WI38 (cell line): ENCODE measurements around the gene CDK19.

Source experiments
- H3K4me3 ChIP-seq: 2 replicates; pipeline ENCODE4 v1.5.1; 2011; ENCODE audit warnings: low read depth, mild to moderate bottlenecking, control low read depth, low read length
- TF ChIP-seq, protein P1 (sequence below): IDR thresholded peaks from 2 replicates; pipeline ENCODE4 v1.5.1; 2012; ENCODE audit warnings: low read depth, mild to moderate bottlenecking, control low read depth, low read length

The CDK19 gene

GRCh38 chr6:110703906-110704594, 111.2 kb downstream of the CDK19 start:
- H3K4me3 ChIP-seq = no peak overlapping the region
- TF ChIP-seq, protein P1, sequence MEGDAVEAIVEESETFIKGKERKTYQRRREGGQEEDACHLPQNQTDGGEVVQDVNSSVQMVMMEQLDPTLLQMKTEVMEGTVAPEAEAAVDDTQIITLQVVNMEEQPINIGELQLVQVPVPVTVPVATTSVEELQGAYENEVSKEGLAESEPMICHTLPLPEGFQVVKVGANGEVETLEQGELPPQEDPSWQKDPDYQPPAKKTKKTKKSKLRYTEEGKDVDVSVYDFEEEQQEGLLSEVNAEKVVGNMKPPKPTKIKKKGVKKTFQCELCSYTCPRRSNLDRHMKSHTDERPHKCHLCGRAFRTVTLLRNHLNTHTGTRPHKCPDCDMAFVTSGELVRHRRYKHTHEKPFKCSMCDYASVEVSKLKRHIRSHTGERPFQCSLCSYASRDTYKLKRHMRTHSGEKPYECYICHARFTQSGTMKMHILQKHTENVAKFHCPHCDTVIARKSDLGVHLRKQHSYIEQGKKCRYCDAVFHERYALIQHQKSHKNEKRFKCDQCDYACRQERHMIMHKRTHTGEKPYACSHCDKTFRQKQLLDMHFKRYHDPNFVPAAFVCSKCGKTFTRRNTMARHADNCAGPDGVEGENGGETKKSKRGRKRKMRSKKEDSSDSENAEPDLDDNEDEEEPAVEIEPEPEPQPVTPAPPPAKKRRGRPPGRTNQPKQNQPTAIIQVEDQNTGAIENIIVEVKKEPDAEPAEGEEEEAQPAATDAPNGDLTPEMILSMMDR = no peak

GRCh38 chr6:110703010-110703905, 112.0 kb downstream of the CDK19 start:
- TF ChIP-seq, protein P1 = no peak
- no peak overlapping the region for H3K4me3 ChIP-seq

- H3K4me3 ChIP-seq = no peak overlapping the region
- TF ChIP-seq, protein P1 = no peak
These were observed 115.5 kb downstream of the CDK19 start for GRCh38 chr6:110699780-110700179.

GRCh38 chr6:110693994-110694393, 121.3 kb downstream of the CDK19 start:
- TF ChIP-seq, protein P1 = no peak

GRCh38 chr6:110693296-110693695, 122.0 kb downstream of the CDK19 start:
- H3K4me3 ChIP-seq = no peak overlapping the region
- TF ChIP-seq, protein P1 = no peak

More at GRCh38 chr6:110693994-110694393, 121.3 kb downstream of the CDK19 start:
- no peak overlapping the region for H3K4me3 ChIP-seq

DNA sequence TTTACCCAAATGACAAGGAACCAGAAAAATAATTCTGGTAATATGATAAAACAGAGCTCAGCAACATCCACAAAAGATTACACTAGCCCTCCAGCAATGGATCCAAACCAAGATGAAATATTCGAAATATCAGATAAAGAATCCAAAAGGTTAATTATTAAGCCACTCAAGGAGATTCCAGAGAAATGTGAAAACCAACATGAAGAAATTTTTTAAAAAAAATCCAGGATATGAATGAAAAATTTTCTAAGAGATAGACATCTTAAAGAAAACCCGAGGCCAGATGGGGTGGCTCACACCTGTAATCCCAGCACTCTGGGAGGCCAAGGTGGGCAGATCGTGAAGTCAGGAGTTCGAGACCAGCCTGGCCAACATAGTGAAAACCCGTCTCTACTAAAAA, 124.4 kb downstream of the CDK19 start:
- TF ChIP-seq, protein P1 = no peak
- no peak overlapping the region for H3K4me3 ChIP-seq
